Astrocyte (in vitro differentiated cells and primary cell): ENCODE results near the gene KDM7A.

Experiments
- EZH2 ChIP-seq: IDR thresholded peaks from 2 replicates; pipeline ENCODE4 v1.6.1; 2012; ENCODE audit warnings: mild to moderate bottlenecking, low read length, inconsistent platforms; ENCODE audit not compliant: insufficient read depth
- TF ChIP-seq, protein P1 (sequence below): IDR thresholded peaks from 2 replicates; pipeline ENCODE4 v1.5.1; 2011; ENCODE audit warnings: low read depth, mild to moderate bottlenecking, inconsistent platforms, low read length, moderate library complexity; ENCODE audit not compliant: insufficient read depth

DNA sequence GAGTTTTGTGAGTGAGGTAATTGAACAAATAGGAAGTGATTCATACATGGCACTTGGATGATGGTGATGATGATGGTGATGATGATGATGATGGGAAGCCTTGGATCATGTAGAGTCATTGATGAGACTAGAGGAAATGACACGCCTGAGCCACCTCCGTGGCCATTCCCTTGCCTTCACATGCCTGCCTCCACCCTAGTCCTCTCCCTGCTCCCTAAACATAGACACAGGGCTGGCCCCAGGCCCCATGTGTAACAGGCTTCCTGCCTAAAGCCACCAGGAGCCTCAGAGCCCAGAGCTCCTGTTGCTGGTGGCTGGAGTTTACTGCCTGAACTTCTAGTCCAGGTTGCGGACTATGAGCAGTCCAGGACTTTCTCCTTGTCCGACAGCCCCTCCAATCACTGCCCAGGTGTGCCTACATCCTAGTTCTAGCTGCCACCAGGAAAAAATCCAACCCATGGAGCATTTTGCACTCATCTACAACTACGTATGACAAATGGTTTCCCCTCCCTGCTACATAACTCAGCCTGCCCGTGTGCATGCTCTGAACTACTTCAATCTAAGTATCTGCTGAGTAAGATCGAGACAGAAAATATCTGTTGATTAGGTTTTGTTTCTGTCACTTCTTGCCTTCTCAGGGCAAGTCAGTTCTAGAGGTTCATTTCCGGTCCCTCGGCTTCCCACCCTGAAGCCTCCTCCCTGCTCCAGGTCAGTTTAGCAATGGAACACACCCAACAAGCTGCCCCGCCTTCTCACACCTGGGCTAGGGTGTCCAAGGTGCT lies 35.5 kb upstream of the KDM7A start:
- TF ChIP-seq, protein P1, sequence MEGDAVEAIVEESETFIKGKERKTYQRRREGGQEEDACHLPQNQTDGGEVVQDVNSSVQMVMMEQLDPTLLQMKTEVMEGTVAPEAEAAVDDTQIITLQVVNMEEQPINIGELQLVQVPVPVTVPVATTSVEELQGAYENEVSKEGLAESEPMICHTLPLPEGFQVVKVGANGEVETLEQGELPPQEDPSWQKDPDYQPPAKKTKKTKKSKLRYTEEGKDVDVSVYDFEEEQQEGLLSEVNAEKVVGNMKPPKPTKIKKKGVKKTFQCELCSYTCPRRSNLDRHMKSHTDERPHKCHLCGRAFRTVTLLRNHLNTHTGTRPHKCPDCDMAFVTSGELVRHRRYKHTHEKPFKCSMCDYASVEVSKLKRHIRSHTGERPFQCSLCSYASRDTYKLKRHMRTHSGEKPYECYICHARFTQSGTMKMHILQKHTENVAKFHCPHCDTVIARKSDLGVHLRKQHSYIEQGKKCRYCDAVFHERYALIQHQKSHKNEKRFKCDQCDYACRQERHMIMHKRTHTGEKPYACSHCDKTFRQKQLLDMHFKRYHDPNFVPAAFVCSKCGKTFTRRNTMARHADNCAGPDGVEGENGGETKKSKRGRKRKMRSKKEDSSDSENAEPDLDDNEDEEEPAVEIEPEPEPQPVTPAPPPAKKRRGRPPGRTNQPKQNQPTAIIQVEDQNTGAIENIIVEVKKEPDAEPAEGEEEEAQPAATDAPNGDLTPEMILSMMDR: no peak
- no peak for TF ChIP-seq EZH2
